Chondrocyte (in vitro differentiated cells): ENCODE measurements around the gene TMEM9B. TPM values are rescaled to one million over a fixed set of nuclear protein-coding genes. Genes with fewer than 3 reads are reported as not detected.

Experiments used
- DNase-seq: peaks from one replicate; pipeline ENCODE4 v3.0.0; 2021; ENCODE audit warnings: mixed read lengths, low spot score
- H3K27ac Mint-ChIP-seq: one replicate; pipeline ENCODE4 v1.8.0; 2021; ENCODE audit warnings: mild to moderate bottlenecking, moderate library complexity, mixed read lengths; ENCODE audit not compliant: unreplicated experiment
- H3K27me3 Mint-ChIP-seq: 2 replicates; pipeline ENCODE4 v1.8.0; 2021; ENCODE audit warnings: low read depth, mixed read lengths
- H3K36me3 Mint-ChIP-seq: 2 replicates; pipeline ENCODE4 v1.8.0; 2021; ENCODE audit warnings: low read depth, mixed read lengths
- H3K4me1 Mint-ChIP-seq: 2 replicates; pipeline ENCODE4 v1.8.0; 2021; ENCODE audit warnings: low read depth, mild to moderate bottlenecking, mixed read lengths
- H3K4me3 Mint-ChIP-seq: one replicate; pipeline ENCODE4 v1.8.0; 2021; ENCODE audit warnings: mild to moderate bottlenecking, moderate library complexity, mixed read lengths; ENCODE audit not compliant: unreplicated experiment
- H3K9me3 Mint-ChIP-seq: 2 replicates; pipeline ENCODE4 v1.8.0; 2021; ENCODE audit warnings: low read depth, mixed read lengths
- total RNA-seq: library from RNA; stranded (reverse); gene quantifications from 3 replicates; pipeline ENCODE4 v1.2.1, GENCODE V29; 2021
- TF ChIP-seq, protein P1 (sequence below): fragments of 200-600 bp; sonication (generic); IDR thresholded peaks from 2 replicates; pipeline ENCODE4 v1.5.0; 2021; ENCODE audit warnings: antibody characterized with exemption, mild to moderate bottlenecking, moderate library complexity

TMEM9B gene
- total RNA-seq, 1 donor from 2014 or later, result 20.7 TPM

DNA sequence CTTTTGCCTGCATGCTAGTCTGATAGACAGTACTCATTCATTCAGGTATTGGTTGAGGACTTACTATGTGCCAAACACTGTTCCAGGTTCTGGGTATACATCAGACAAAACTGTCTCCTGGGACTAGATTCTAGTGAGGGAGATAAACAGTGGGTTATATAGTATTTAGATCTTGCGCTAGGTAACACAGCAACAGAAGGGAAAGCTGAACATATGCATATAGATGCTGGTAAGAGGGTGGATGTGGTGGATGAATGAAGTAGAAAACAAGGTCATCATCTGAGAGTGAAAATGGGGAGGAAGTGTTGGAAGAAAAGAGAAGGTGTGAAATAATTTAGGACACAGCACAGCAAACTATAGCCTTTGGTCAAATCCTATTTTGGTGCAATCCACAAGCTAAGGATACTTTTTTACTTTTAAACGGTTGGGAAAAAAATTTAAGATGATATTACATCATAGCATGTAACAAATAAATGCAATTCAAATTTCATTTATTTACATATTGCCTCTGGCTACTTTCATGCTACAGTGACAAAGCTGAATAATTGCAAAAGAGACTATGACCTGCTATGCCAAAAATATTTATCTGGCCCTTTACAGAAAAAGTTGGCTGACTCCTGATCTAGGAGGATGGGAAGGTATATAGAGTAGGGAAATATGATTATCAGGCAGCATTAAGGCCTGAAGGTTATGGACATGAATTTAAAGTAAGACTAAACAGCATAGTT is 7.1 kb upstream of the TMEM9B start:
- DNase-seq, result no peak
- H3K4me1 Mint-ChIP-seq, result peaks cover 4% of the 10 kb centered on the region
- H3K4me3 Mint-ChIP-seq, result no peak overlapping the region
- TF ChIP-seq, protein P1, sequence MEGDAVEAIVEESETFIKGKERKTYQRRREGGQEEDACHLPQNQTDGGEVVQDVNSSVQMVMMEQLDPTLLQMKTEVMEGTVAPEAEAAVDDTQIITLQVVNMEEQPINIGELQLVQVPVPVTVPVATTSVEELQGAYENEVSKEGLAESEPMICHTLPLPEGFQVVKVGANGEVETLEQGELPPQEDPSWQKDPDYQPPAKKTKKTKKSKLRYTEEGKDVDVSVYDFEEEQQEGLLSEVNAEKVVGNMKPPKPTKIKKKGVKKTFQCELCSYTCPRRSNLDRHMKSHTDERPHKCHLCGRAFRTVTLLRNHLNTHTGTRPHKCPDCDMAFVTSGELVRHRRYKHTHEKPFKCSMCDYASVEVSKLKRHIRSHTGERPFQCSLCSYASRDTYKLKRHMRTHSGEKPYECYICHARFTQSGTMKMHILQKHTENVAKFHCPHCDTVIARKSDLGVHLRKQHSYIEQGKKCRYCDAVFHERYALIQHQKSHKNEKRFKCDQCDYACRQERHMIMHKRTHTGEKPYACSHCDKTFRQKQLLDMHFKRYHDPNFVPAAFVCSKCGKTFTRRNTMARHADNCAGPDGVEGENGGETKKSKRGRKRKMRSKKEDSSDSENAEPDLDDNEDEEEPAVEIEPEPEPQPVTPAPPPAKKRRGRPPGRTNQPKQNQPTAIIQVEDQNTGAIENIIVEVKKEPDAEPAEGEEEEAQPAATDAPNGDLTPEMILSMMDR, result no peak
- no peaks in the 10 kb centered on the region for H3K9me3 Mint-ChIP-seq
- H3K36me3 Mint-ChIP-seq, result no peaks in the 10 kb centered on the region
- no peak overlapping the region for H3K27ac Mint-ChIP-seq
- H3K27me3 Mint-ChIP-seq, result no peaks in the 10 kb centered on the region

DNA sequence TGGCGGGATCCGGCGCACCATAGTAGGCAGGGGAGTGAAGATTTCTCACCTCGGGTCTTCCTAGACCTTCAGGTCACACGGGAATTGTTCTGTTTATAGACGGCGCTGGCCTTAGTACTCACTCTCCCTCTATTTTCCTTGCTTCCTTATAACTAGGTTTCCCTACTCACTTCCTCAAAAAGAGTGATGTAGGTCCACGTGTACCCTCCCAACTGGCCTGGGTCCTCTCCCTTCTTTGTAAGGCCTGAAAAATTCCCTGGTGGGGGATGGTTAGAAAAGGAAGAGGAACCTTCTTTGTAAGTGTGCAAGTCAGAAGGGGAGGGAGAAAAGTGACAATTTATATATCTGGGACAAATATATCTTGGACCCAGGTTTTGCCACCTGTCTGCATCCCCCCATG is 2.9 kb upstream of the TMEM9B start:
- Mint-ChIP-seq H3K27ac (no peak overlapping the region), H3K4me3 (no peak overlapping the region), H3K36me3 (no peaks in the 10 kb centered on the region), H3K9me3 (no peaks in the 10 kb centered on the region), H3K27me3 (no peaks in the 10 kb centered on the region), H3K4me1 (peaks cover 28% of the 10 kb centered on the region)
- TF ChIP-seq, protein P1, result no peak
- DNase-seq, result no peak

DNA sequence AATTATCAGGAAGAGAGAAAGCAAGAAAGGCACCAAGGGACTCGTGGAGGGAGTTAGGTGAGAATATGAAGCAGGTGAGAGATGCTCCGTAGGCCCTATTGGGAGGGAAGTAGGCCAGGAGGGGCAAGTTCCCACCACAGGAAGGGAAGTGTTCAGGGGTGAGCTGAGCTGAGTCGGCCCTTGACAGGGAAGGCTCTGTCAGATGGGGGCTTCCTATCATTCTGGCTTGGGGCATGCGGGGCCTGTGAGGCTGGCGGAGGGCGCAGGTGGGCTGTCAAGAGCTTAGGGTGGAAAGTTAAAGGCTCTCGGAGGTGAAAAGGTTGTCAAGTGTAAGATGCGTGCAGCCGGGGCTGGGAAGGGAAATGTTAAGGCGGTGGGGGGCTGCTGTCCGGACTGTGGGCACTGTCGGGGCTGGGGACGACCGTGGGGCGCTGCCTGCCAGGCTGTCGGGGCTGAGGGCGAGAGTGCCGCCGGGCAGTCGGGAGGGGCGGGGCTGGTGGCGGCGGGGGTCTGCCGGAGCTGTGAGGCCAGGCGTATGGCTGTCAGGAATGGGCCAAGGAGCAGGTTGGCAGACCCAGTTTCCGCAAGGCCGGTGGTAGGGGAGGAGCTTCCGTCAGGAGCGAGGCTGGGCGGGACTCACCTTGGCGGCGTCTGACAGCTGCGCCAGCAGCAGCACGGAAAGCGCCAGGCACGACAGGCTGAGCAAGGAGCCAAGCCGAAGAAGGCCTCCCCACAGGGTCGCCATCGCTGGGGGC is 496 bp downstream of the TMEM9B start:
- H3K4me3 Mint-ChIP-seq, result peak overlapping the region; percentile 95
- H3K4me1 Mint-ChIP-seq, result peaks cover 37% of the 10 kb centered on the region
- no peaks in the 10 kb centered on the region for H3K9me3 Mint-ChIP-seq
- TF ChIP-seq, protein P1, result no peak
- no peaks in the 10 kb centered on the region for H3K36me3 Mint-ChIP-seq
- H3K27me3 Mint-ChIP-seq, result no peaks in the 10 kb centered on the region
- peak overlapping the region; percentile 91 for H3K27ac Mint-ChIP-seq
- peak; percentile 92 for DNase-seq

DNA sequence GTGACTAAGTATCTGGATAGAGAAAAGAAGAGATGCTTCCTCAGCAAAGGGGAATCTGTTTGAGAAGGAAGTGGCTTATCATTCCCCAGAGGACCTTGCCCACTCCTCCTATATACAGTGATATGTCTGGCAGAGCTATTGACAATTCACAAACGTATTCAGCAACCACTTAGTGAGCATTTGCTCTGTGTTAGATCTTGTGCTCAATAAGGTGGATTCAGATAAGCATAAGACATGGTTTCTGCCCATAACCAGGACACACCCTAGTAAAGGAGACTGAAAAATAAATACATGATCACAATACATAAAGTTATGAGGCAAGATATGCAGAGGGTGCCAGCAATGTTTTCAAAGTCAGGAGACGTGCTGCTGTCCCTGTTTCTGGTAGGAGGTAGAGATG is 1.4 kb downstream of the TMEM9B start:
- no peak for DNase-seq
- Mint-ChIP-seq H3K4me3 (peak overlapping the region; percentile 95), H3K27me3 (no peaks in the 10 kb centered on the region), H3K27ac (peak overlapping the region; percentile 56), H3K4me1 (peaks cover 37% of the 10 kb centered on the region), H3K36me3 (no peaks in the 10 kb centered on the region), H3K9me3 (no peaks in the 10 kb centered on the region)
- TF ChIP-seq, protein P1, result no peak

DNA sequence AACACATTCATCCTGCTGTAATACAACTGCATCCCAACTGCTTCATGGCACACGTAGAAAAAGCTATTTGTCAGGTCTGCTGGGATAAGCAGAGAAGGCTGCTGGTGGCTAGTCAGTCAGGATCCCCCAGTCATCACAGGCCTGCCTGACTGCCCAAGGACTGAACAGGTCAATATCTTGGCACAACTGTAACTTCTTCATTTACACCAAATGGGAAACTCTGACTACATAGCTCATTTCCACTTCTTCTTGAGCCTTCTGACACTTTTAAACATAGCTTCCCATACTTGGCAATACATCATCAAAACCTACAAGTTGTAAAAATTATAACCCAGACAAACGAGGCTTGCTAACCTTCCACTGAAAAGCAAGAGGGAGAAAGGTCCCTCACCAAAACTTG is 2.8 kb downstream of the TMEM9B start:
- TF ChIP-seq, protein P1, result no peak

More for the DNA sequence above, 2.8 kb downstream of the TMEM9B start:
- Mint-ChIP-seq H3K36me3 (no peaks in the 10 kb centered on the region), H3K9me3 (no peaks in the 10 kb centered on the region), H3K4me1 (peaks cover 37% of the 10 kb centered on the region), H3K27ac (peak overlapping the region; percentile 54), H3K27me3 (no peaks in the 10 kb centered on the region), H3K4me3 (no peak overlapping the region)
- DNase-seq, result no peak
